ENCODE data around the gene SOCS3.
A peak's percentile ranks its signal among the peaks of the same experiment; 100 is the strongest.
"Not testable (repeated sequence)": the region's sequence is repeated elsewhere in the genome, so short reads cannot be mapped to it uniquely, and the experiment has no call there.

SOCS3 gene

GRCh38 chr17:78318407-78318806 lies 41.5 kb downstream of the SOCS3 start:
- peaks cover 44% of the 10 kb centered on the region for H3K27me3 ChIP-seq (ENCODE audit: control insufficient read depth, insufficient read depth, low read length, poor library complexity, severe bottlenecking)
- no peaks in the 10 kb centered on the region for H3K9me3 ChIP-seq (ENCODE audit: control insufficient read depth, low read length)
- H3K4me3 ChIP-seq (ENCODE audit: insufficient read depth, low read depth, low read length) = no peak overlapping the region
- peaks cover 42% of the 10 kb centered on the region for H3K4me1 ChIP-seq (ENCODE audit: control insufficient read depth, insufficient read depth, low read length)
- 90 to 93% methylated on average over 7 to 8 of the region's 8 CpGs for WGBS, 2 experiments
- no peak overlapping the region for H3K27ac ChIP-seq (ENCODE audit: insufficient read depth, low read depth, low read length, poor library complexity, severe bottlenecking)
- no peaks in the 10 kb centered on the region for H3K36me3 ChIP-seq (ENCODE audit: control insufficient read depth, insufficient read depth, low read length)

GRCh38 chr17:78317794-78318400 lies 42.0 kb downstream of the SOCS3 start:
- H3K4me3 ChIP-seq (ENCODE audit: insufficient read depth, low read depth, low read length) = no peak overlapping the region
- H3K27me3 ChIP-seq (ENCODE audit: control insufficient read depth, insufficient read depth, low read length, poor library complexity, severe bottlenecking) = peaks cover 49% of the 10 kb centered on the region
- H3K4me1 ChIP-seq (ENCODE audit: control insufficient read depth, insufficient read depth, low read length) = peaks cover 38% of the 10 kb centered on the region
- 79 to 83% methylated on average over 10 of the region's 10 CpGs for WGBS, 2 experiments
- H3K9me3 ChIP-seq (ENCODE audit: control insufficient read depth, low read length) = no peaks in the 10 kb centered on the region
- H3K27ac ChIP-seq (ENCODE audit: insufficient read depth, low read depth, low read length, poor library complexity, severe bottlenecking) = no peak overlapping the region
- no peaks in the 10 kb centered on the region for H3K36me3 ChIP-seq (ENCODE audit: control insufficient read depth, insufficient read depth, low read length)

- Histone ChIP-seq H3K27ac (ENCODE audit: insufficient read depth, low read depth, low read length, poor library complexity, severe bottlenecking) (no peak overlapping the region), H3K9me3 (ENCODE audit: control insufficient read depth, low read length) (no peaks in the 10 kb centered on the region), H3K36me3 (ENCODE audit: control insufficient read depth, insufficient read depth, low read length) (no peaks in the 10 kb centered on the region), H3K4me3 (ENCODE audit: insufficient read depth, low read depth, low read length) (no peak overlapping the region), H3K27me3 (ENCODE audit: control insufficient read depth, insufficient read depth, low read length, poor library complexity, severe bottlenecking) (peaks cover 56% of the 10 kb centered on the region), H3K4me1 (ENCODE audit: control insufficient read depth, insufficient read depth, low read length) (peaks cover 37% of the 10 kb centered on the region)
- 42 to 46% methylated on average over 19 of the region's 20 CpGs for WGBS, 2 experiments
Observed at GRCh38 chr17:78316867-78317789, 42.7 kb downstream of the SOCS3 start.

- Histone ChIP-seq H3K36me3 (ENCODE audit: control insufficient read depth, insufficient read depth, low read length) (no peaks in the 10 kb centered on the region), H3K27ac (ENCODE audit: insufficient read depth, low read depth, low read length, poor library complexity, severe bottlenecking) (no peak overlapping the region), H3K27me3 (ENCODE audit: control insufficient read depth, insufficient read depth, low read length, poor library complexity, severe bottlenecking) (peaks cover 60% of the 10 kb centered on the region), H3K4me1 (ENCODE audit: control insufficient read depth, insufficient read depth, low read length) (peaks cover 37% of the 10 kb centered on the region), H3K9me3 (ENCODE audit: control insufficient read depth, low read length) (no peaks in the 10 kb centered on the region), H3K4me3 (ENCODE audit: insufficient read depth, low read depth, low read length) (no peak overlapping the region)
- 28 to 30% methylated on average over 22 of the region's 22 CpGs for WGBS, 2 experiments
Observed at GRCh38 chr17:78316115-78316866, 43.6 kb downstream of the SOCS3 start.

- Histone ChIP-seq H3K27me3 (ENCODE audit: control insufficient read depth, insufficient read depth, low read length, poor library complexity, severe bottlenecking) (peaks cover 60% of the 10 kb centered on the region), H3K36me3 (ENCODE audit: control insufficient read depth, insufficient read depth, low read length) (no peaks in the 10 kb centered on the region), H3K27ac (ENCODE audit: insufficient read depth, low read depth, low read length, poor library complexity, severe bottlenecking) (no peak overlapping the region), H3K4me1 (ENCODE audit: control insufficient read depth, insufficient read depth, low read length) (peaks cover 37% of the 10 kb centered on the region), H3K4me3 (ENCODE audit: insufficient read depth, low read depth, low read length) (no peak overlapping the region), H3K9me3 (ENCODE audit: control insufficient read depth, low read length) (no peaks in the 10 kb centered on the region)
- WGBS, 2 experiments = 16 to 21% methylated on average over 12 of the region's 12 CpGs
Observed at GRCh38 chr17:78315355-78316114, 44.3 kb downstream of the SOCS3 start.

- no peaks in the 10 kb centered on the region for H3K9me3 ChIP-seq (ENCODE audit: control insufficient read depth, low read length)
- peaks cover 60% of the 10 kb centered on the region for H3K27me3 ChIP-seq (ENCODE audit: control insufficient read depth, insufficient read depth, low read length, poor library complexity, severe bottlenecking)
- H3K4me1 ChIP-seq (ENCODE audit: control insufficient read depth, insufficient read depth, low read length) = peaks cover 36% of the 10 kb centered on the region
- no peaks in the 10 kb centered on the region for H3K36me3 ChIP-seq (ENCODE audit: control insufficient read depth, insufficient read depth, low read length)
- H3K4me3 ChIP-seq (ENCODE audit: insufficient read depth, low read depth, low read length) = no peak overlapping the region
- WGBS, 2 experiments = 67 to 68% methylated on average over 12 of the region's 12 CpGs
- no peak overlapping the region for H3K27ac ChIP-seq (ENCODE audit: insufficient read depth, low read depth, low read length, poor library complexity, severe bottlenecking)
Observed at GRCh38 chr17:78314683-78315354, 45.1 kb downstream of the SOCS3 start.

GRCh38 chr17:78313735-78314648 lies 45.9 kb downstream of the SOCS3 start:
- Histone ChIP-seq H3K4me3 (ENCODE audit: insufficient read depth, low read depth, low read length) (peak overlapping the region; percentile 32), H3K27me3 (ENCODE audit: control insufficient read depth, insufficient read depth, low read length, poor library complexity, severe bottlenecking) (peaks cover 60% of the 10 kb centered on the region), H3K4me1 (ENCODE audit: control insufficient read depth, insufficient read depth, low read length) (peaks cover 28% of the 10 kb centered on the region), H3K36me3 (ENCODE audit: control insufficient read depth, insufficient read depth, low read length) (no peaks in the 10 kb centered on the region), H3K27ac (ENCODE audit: insufficient read depth, low read depth, low read length, poor library complexity, severe bottlenecking) (no peak overlapping the region), H3K9me3 (ENCODE audit: control insufficient read depth, low read length) (no peaks in the 10 kb centered on the region)
- WGBS, 2 experiments = 3% methylated on average over 77 to 79 of the region's 80 CpGs

- H3K36me3 ChIP-seq (ENCODE audit: control insufficient read depth, insufficient read depth, low read length); H3K9me3 ChIP-seq (ENCODE audit: control insufficient read depth, low read length); H3K4me3 ChIP-seq (ENCODE audit: insufficient read depth, low read depth, low read length); H3K27ac ChIP-seq (ENCODE audit: insufficient read depth, low read depth, low read length, poor library complexity, severe bottlenecking); H3K4me1 ChIP-seq (ENCODE audit: control insufficient read depth, insufficient read depth, low read length): not testable (repeated sequence)
- peaks cover 30% of the 10 kb centered on the region for H3K27me3 ChIP-seq (ENCODE audit: control insufficient read depth, insufficient read depth, low read length, poor library complexity, severe bottlenecking)
- WGBS, 2 experiments = 92 to 93% methylated on average over 11 to 12 of the region's 12 CpGs
Observed at GRCh38 chr17:78309659-78310255, 50.1 kb downstream of the SOCS3 start.

Data from ectodermal cell (in vitro differentiated cells).